Ascending aorta (tissue), 2 donors: ENCODE data around the gene ADORA2A. TPM values are rescaled to one million over a fixed set of nuclear protein-coding genes. Genes with fewer than 3 reads are reported as not detected.

ENCODE experiments used
- DNase-seq, 2 donors: peaks; one replicate each; pipeline ENCODE4 v3.0.0-alpha.2; 2019; ENCODE audit warnings: low spot score in 2 of 2
- H3K27ac ChIP-seq, 2 donors: fragments of 200-600 bp; sonication (generic); one replicate each; pipeline ENCODE4 v1.5.1; 2016 to 2017; ENCODE audit warnings: mild to moderate bottlenecking in 1 of 2
- H3K27me3 ChIP-seq: fragments of 200-600 bp; sonication (generic); one replicate; pipeline ENCODE4 v1.5.1; 2017
- H3K36me3 ChIP-seq, 2 donors: fragments of 200-600 bp; sonication (generic); one replicate each; pipeline ENCODE4 v1.5.1; 2016
- H3K4me1 ChIP-seq, 2 donors: fragments of 200-600 bp; sonication (generic); one replicate each; pipeline ENCODE4 v1.5.1; 2016 to 2017; ENCODE audit warnings: mild to moderate bottlenecking in 1 of 2
- H3K4me3 ChIP-seq, 2 donors: fragments of 200-600 bp; sonication (generic); one replicate each; pipeline ENCODE4 v1.5.1; 2016 to 2017; ENCODE audit warnings: mild to moderate bottlenecking in 1 of 2
- H3K9me3 ChIP-seq, 2 donors: fragments of 200-600 bp; sonication (generic); one replicate each; pipeline ENCODE4 v1.5.1; 2016
- CTCF ChIP-seq, 3 experiments: fragments of 200-600 bp in 2 of 3; fragments of 450-650 bp in 1 of 3; sonication (generic) in 2 of 3; IDR thresholded peaks; one replicate each; pipeline ENCODE4 v1.5.1; 2016 to 2019; ENCODE audit warnings: antibody characterized with exemption in 3 of 3, mild to moderate bottlenecking in 1 of 3, moderate library complexity in 1 of 3
- intact Hi-C: fragments of 100-400 bp; cut with DNase I; formaldehyde crosslinking; loops from one replicate; pipeline ENCODE4 v1.15.1; 2023
- total RNA-seq: library from RNA; depleted of rRNA; stranded (reverse); fragments of >200 nt; gene quantifications from one replicate; pipeline ENCODE4 v1.1.0, GENCODE V29; 2016

ADORA2A gene
- total RNA-seq, 1 donor from 2014 or later: 14.7 TPM

- Histone ChIP-seq H3K4me1 (peaks cover 4 to 11% of the 10 kb centered on the region in 2 donors), H3K9me3 (no peaks in the 10 kb centered on the region), H3K27me3 (no peaks in the 10 kb centered on the region), H3K4me3 (no peak overlapping the region), H3K36me3 (no peaks in the 10 kb centered on the region), H3K27ac (no peak overlapping the region)
- TF ChIP-seq CTCF (IDR thresholded peaks at IDR 0.05): no peak
- DNase-seq: peak in 1 of 2 donors; percentile 3
- intact Hi-C loops: loop anchor here (10.0 kb wide), 1 partner anchor 325 kb away; no protein-coding TSS in a partner anchor
These were observed 2.3 kb downstream of the ADORA2A start for GRCh38 chr22:24429411-24430365.

- Histone ChIP-seq H3K4me1 (peaks cover 4 to 11% of the 10 kb centered on the region in 2 donors), H3K9me3 (no peaks in the 10 kb centered on the region), H3K4me3 (no peak overlapping the region), H3K27ac (no peak overlapping the region), H3K27me3 (no peaks in the 10 kb centered on the region), H3K36me3 (no peaks in the 10 kb centered on the region)
- no peak for TF ChIP-seq CTCF (IDR thresholded peaks at IDR 0.05)
- peak in 1 of 2 donors; percentile 3 for DNase-seq
- intact Hi-C loops: no loop called here
These were observed 3.3 kb downstream of the ADORA2A start for GRCh38 chr22:24430431-24431308.

- H3K4me1 ChIP-seq: peaks cover 4 to 11% of the 10 kb centered on the region in 2 donors
- peak overlapping the region in 1 of 2 donors; percentile 16 for H3K27ac ChIP-seq
- H3K9me3 ChIP-seq: no peaks in the 10 kb centered on the region
- H3K4me3 ChIP-seq: no peak overlapping the region
- TF ChIP-seq CTCF (IDR thresholded peaks at IDR 0.05): no peak
- intact Hi-C loops: no loop called here
- no peaks in the 10 kb centered on the region for H3K27me3 ChIP-seq
- DNase-seq: peak in 1 of 2 donors; percentile 0
- no peaks in the 10 kb centered on the region for H3K36me3 ChIP-seq
These were observed 4.1 kb downstream of the ADORA2A start for GRCh38 chr22:24431309-24432034.

- Histone ChIP-seq H3K9me3 (no peaks in the 10 kb centered on the region), H3K36me3 (no peaks in the 10 kb centered on the region), H3K27ac (peak overlapping the region in 1 of 2 donors; percentile 16), H3K4me1 (peaks cover 4 to 11% of the 10 kb centered on the region in 2 donors), H3K27me3 (no peaks in the 10 kb centered on the region), H3K4me3 (no peak overlapping the region)
- peak; percentile 5 to 78 for DNase-seq
- TF ChIP-seq CTCF (IDR thresholded peaks at IDR 0.05): no peak
- intact Hi-C loops: no loop called here
These were observed 4.9 kb downstream of the ADORA2A start for GRCh38 chr22:24432059-24432853.
